NB4 (cell line): ENCODE measurements around the gene CYP39A1.

Experiments
- POLR2A ChIP-seq: IDR thresholded peaks from 2 replicates; pipeline ENCODE4 v1.6.1; 2011; ENCODE audit warnings: mild to moderate bottlenecking; ENCODE audit not compliant: insufficient read length; ENCODE audit errors: extremely low read depth
- TF ChIP-seq, protein P1 (sequence below): IDR thresholded peaks from one replicate; pipeline ENCODE4 v1.5.1; 2012; ENCODE audit warnings: low read depth, low read length

- TF ChIP-seq, protein P1, sequence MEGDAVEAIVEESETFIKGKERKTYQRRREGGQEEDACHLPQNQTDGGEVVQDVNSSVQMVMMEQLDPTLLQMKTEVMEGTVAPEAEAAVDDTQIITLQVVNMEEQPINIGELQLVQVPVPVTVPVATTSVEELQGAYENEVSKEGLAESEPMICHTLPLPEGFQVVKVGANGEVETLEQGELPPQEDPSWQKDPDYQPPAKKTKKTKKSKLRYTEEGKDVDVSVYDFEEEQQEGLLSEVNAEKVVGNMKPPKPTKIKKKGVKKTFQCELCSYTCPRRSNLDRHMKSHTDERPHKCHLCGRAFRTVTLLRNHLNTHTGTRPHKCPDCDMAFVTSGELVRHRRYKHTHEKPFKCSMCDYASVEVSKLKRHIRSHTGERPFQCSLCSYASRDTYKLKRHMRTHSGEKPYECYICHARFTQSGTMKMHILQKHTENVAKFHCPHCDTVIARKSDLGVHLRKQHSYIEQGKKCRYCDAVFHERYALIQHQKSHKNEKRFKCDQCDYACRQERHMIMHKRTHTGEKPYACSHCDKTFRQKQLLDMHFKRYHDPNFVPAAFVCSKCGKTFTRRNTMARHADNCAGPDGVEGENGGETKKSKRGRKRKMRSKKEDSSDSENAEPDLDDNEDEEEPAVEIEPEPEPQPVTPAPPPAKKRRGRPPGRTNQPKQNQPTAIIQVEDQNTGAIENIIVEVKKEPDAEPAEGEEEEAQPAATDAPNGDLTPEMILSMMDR = no peak
- TF ChIP-seq POLR2A = no peak
Measured at GRCh38 chr6:46628498-46628897, 24.1 kb downstream of the CYP39A1 start.
